GM19099 (cell line): Measurements from ENCODE around the gene SPR.
A peak's percentile ranks its signal among the peaks of the same experiment; 100 is the strongest.

Experiments used
- POLR2A ChIP-seq: IDR thresholded peaks from 3 replicates; pipeline ENCODE4 v1.6.1; 2011; ENCODE audit warnings: low read depth; ENCODE audit not compliant: insufficient read length; ENCODE audit errors: extremely low read depth

The SPR gene

DNA sequence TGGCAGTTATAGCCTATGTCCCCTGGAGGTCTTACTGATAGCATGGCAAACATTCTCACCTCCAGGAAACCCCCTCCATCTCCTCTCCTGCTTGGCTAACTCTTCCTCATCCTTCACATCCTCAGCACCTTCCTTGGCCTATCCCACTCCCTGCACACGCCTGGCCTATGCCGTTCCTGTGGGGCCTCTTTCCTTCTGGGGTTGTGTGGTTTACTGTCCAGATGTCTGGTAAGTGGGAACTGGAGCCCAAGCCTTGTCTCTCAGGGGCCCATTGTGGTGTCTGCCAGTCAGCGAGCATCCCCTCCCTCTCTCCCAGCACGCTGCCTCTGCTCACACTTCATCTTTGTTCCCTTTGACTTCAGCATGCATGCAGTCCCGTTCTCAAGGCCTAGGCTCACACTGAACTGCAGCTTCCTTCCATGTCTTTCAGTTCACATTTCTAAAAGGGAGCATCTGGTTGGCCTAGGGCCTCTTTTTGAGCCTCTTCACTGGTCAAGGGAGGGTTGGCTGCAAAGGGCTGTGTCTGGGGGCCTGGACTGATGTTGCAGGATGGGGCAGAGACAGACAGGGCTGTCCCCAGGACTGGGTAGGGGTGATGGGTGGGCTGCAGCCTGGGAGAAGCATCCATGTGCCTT, 13.1 kb downstream of the SPR start:
- TF ChIP-seq POLR2A = no peak

DNA sequence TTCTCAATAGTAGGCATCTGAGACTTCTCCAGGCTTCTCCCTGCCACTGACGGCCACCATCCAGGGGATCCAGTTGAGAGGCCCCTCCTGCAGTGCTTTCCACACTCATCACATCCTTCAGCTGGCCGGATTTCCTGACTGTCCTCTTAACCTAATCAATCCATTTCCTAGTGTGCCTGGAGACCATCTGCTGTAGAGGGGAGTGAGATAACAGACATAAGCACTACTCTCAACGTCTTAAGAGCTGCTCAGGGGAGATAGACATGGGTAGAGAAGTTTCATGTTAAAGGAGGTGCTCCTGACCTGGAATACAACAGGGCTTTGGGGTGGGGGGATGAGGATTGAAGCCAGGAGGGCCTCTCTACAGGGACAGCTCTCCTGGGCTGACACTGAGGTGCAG, 14.2 kb downstream of the SPR start:
- TF ChIP-seq POLR2A = no peak

DNA sequence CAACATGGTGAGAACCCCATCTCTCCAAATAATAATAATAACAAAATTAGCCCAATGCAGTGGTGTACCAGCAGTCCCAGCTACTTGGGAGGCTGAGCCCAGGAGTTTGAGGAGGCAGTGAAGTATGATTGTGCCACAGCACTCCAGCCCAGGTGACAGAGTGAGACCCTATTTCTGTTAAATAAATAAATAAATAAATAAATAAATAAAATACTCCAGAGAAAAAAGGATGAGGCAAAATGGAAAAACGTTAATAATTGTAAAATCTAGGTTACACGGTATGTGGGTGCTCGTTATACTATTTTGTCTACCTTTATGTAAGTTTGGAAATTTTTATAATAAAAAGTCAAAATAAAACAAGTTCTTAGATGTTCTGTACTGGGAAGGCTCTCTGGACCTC, 21.5 kb downstream of the SPR start:
- TF ChIP-seq POLR2A = no peak

DNA sequence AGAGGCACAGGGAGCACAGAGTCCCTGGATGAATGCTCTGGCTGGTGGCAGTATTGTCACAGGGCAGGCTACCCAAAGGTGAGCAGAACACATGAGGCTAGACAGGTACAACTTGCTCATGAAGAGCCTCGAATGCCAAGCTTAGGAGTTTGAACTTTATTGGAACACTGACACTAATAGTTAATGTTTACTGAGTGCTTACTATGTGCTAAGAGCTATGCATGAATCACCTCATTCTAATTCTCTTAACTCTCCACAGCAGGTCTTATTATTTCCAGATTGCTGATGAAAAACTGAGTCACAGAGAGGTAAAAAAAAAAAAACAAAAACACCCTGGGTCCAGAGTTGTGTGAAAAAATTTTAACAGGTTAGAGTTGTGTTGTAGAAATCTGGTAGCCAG, 24.0 kb downstream of the SPR start:
- no peak for TF ChIP-seq POLR2A

DNA sequence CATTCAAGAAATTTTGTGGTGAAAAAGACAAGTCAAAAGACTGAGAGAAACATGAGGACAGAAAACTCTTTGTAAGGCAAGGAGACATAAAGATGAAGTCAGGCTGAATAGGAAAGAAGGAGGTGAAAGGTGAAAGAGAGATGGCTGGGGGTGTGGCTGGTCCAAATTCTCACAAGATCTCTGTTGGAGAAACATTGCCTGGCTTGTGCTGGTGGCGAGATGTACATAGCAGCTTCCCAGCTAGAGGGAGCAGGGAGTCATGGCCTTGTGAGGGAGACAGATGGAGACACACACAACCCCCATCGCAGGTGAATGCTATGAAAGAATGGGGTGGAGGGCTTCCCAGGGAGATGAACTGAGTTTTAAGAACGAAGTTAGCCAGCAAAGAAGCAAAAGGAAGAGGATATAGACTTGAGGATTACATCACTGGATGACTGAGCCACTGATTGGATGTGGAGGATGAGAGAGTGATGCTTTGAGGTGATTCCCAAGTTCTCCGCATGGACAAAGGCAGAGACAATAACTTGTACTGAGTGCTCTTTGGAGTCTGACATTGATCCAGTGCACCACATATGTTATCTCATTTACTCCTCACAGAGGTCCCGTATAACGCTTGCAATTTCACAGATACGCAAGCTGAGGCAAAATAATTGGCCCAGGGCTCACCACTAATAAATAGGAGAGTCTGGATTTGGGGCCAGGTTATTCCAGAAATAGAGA, 26.4 kb downstream of the SPR start:
- TF ChIP-seq POLR2A = no peak

DNA sequence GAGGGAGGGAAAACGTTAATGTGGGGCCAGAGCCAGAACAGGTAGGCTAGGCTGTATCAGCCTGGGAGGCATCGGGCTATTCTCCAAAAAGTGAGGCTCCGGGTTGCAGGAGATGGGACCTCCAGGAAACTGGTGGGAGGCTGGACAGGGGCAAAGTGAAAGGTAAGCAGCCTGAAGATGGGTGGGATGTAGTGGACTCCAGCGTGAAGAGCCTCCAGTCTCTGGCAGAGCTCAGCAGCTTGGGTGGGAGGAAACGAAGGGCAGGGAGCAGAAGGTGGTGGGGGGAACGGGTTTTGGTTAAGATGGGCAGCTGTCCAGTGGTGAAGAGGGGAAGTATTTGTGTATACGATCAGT, 27.0 kb downstream of the SPR start:
- no peak for TF ChIP-seq POLR2A

DNA sequence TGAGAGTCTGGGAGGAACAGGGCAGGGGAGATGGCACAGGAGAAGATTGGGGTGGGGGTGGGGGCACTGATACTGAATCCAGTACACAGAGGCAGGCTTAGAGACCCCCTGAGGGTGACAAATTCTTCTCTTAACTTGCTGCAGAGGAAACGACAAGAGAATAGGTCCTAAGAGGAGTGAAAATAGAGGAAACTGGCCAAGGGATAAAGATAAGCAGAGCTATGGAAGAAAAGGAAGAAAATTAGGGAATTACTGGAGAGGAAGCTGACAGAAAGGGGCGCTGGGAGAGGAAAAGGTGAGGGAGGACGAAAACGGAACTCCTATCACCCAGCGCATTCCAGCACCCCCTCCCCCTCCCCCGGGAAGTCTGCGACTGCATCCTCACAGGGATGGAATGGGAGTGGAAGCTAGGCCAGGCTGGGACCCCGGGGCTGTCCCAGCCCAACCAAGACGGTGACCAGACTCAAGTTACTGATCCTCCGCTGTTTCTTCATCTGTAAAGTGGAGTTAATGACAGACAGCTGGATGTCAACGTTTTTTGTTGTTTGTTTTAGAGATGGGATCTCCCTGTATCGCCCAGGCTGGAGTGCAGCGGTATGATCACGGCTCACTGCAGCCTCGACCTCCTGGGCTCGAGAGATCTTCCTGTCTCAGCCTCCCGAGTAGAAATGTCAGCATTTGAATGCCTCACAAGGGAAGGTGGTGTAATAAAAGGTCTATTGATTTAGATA, 27.5 kb downstream of the SPR start:
- TF ChIP-seq POLR2A = no peak

DNA sequence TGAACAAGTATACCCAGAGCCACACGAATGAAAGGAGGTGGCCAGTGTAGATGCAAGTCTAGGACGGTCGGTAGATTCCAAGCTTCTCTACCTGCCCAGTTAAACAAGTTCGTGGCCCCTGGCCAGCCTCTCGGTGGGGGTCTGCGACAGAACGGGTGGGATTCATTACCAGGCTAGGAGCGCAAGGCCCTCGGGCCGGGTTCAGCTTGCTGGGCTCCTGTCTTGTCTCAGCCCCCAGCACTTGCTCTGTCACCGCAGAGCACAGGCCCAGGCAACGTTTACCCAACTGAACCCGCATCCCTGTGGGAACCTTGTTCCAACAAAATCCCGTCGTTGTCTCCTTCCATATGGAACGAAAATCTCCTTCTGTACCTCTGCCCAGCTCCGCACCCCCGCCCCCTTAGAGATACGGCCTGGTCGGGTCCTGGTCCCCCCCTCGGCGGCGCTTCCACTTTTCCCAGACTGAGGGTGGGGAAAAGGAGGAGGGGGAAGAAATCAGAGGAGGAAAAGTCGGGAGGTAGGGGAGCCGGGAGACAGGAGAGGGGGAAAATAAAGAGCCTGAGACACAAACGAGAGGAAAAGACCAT, 28.2 kb downstream of the SPR start:
- peak; percentile 4 for TF ChIP-seq POLR2A

DNA sequence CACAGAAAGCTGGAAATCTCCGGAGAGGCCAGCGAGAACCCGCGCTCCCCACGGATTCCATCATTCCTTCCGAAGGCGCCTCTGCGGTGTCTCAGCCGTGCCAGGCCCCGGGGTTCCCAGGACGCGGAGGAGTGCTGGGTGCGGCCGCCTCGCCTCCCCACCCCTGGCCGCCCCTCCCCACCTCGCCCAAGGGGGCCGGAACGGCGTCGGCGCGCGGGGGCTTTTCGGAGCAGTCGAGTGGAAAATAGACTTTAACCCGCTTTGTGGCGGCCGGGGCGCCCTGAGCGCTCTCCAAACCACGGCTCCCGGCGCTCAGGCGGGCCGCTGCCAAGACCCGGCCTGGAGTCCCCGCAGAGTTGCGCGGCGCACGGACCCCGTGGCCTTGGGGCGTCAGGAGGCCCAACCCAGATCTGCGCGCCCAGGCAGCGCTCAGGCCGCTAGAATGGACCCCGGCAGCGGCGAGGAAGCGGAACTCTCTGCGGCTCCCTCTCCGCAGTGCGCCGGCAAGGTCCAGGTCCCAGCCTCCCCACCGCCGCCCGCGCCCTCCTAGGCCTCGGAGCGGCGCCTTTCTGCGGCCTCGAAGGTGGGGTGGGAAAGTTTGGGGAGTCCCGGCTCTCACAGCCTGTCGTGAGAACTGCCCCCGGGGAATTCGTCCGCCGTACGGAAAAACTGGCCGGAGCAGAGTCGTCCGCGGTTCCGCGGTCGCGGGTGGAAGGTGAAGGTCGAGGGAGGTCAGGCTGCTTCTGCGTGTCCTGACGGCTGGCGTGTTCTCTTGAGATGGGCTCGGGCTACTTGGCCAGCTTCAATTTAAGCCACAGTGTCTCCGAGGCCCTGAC, 28.9 kb downstream of the SPR start:
- TF ChIP-seq POLR2A = peak; percentile 34

DNA sequence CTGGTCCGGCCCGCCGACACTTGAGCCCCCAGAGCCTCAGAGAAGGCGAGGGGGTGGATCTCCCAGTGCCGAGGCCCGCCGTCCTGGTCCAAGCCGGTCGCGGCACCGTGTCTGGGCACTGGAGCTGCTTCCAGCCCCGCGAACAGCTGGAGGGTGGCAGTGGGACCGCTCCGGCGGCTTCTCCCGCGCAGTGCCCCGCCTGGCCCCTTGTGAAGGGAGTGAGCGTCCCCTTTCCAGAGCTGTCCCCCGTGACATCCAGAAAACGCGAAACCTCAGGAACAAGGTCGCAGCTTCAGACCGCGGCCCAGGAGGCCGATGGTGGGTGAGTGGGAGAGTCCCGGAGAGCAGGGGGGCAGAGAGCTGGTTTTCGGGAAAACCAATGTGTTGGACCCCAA, 29.5 kb downstream of the SPR start:
- no peak for TF ChIP-seq POLR2A

DNA sequence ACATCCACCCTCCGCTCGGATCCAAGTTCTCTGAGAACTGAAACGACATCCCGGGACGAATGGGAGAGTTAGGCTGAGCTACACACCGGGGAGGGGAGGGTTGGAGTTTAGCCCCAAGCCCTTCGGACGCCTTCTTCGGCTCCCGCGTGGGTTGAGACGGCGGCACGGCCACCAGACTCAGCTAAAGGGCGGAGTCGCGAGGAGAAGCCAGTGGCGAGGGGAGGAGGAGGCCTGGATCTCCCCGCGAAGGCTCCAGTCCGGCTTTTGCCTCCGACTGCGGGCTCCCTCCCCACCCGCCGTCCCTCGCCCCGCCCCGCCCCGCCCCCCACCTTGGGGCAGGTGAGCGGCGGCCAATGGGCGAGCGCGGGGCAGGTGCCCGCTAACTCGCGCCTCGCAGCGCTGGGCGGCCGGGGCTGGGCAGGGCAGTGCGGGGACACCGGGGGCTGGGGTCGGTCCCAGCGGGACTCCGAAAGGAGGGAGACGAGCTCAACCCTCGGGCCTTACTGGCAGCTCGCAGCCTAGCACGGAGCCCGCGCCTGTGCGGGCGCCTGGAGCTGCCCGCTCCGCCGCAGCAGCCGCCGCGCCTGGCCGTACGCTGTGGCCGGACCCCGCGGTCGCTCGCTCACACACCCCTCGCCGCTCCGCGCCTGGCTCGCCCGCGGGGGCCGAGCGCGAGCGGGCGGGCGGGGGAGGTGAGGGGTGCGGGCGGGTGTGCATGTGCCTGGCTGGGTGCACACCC, 30.1 kb downstream of the SPR start, which contains the start of gene EMX1:
Gene EMX1 (plus strand): TSS at position 382 of the 739 bp plus-strand sequence. CDS start 334 bp downstream, at position 716.
- TF ChIP-seq POLR2A = peak; percentile 55

DNA sequence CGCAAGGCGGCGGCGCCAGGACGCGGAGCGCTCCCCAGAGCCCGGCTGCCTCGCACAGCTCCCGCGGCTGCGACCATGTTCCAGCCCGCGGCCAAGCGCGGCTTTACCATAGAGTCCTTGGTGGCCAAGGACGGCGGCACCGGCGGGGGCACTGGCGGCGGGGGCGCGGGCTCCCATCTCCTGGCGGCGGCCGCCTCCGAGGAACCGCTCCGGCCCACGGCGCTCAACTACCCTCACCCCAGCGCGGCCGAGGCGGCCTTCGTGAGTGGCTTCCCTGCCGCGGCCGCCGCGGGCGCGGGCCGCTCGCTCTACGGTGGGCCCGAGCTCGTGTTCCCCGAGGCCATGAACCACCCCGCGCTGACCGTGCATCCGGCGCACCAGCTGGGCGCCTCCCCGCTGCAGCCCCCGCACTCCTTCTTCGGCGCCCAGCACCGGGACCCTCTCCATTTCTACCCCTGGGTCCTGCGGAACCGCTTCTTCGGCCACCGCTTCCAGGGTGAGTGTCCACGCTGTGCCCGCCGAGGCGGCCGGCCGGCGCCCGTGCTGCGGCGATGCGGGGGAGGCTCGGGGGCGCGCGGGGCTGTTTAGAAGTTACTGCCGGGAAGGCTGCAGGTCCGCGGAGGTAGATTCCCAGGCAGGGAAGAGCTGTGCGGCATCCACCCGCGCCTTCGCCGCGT, 30.8 kb downstream of the SPR start:
- TF ChIP-seq POLR2A = no peak
